IMR-90 (cell line): ENCODE data around the gene ZNF385D. TPM values are rescaled to one million over a fixed set of nuclear protein-coding genes. Genes with fewer than 3 reads are reported as not detected.

ENCODE experiments used
- ATAC-seq: fragments of 200-7000 bp; cut with Tn5 transposase; 2 replicates; pipeline ENCODE4 v1.9.1; 2020; ENCODE audit warnings: low read depth, mild to moderate bottlenecking, moderate library complexity
- BruUV-seq: library from RNA; stranded (reverse); fragments of 400-500 nt; replicated peaks from 2 replicates; lab custom pipeline; 2021; lab: Mats Ljungman, UMichigan
- CTCF ChIA-PET: fragments of 300-600 bp; formaldehyde crosslinking; extraction: SDS; loops from one replicate; lab custom pipeline; 2021; ENCODE audit warnings: antibody characterized with exemption; lab: Yijun Ruan, JAX
- POLR2A ChIA-PET: fragments of 300-600 bp; sonication (Branson Sonifier 250); formaldehyde crosslinking; loops from one replicate; lab custom pipeline; 2022; ENCODE audit warnings: antibody characterized with exemption; ENCODE audit not compliant: unreplicated experiment; lab: Charles Lee
- DNase-seq: peaks from one replicate; pipeline ENCODE4 v3.0.0; 2013
- H2AFZ ChIP-seq: replicated peaks from 2 replicates; pipeline ENCODE3; 2013; ENCODE audit warnings: low read length, mild to moderate bottlenecking; ENCODE audit not compliant: poor library complexity
- H2AK5ac ChIP-seq: 2 replicates; pipeline ENCODE4 v1.6.1; 2013; ENCODE audit warnings: low read depth, low read length, inconsistent platforms
- H2AK9ac ChIP-seq: replicated peaks from 2 replicates; pipeline ENCODE3; 2013; ENCODE audit warnings: mild to moderate bottlenecking, low read depth, low read length, moderate library complexity; ENCODE audit not compliant: poor library complexity
- H2BK120ac ChIP-seq: 2 replicates; pipeline ENCODE4 v1.6.1; 2013; ENCODE audit warnings: low read depth, low read length, inconsistent platforms
- H2BK15ac ChIP-seq: 3 replicates; pipeline ENCODE4 v1.6.1; 2013; ENCODE audit warnings: low read depth, low read length, inconsistent platforms
- H2BK20ac ChIP-seq: 2 replicates; pipeline ENCODE4 v1.6.1; 2013; ENCODE audit warnings: low read depth, mild to moderate bottlenecking, inconsistent platforms, low read length, moderate library complexity
- H2BK5ac ChIP-seq: 2 replicates; pipeline ENCODE4 v1.6.1; 2013; ENCODE audit warnings: mild to moderate bottlenecking, low read depth, low read length, inconsistent platforms; ENCODE audit not compliant: poor library complexity, severe bottlenecking
- H3K14ac ChIP-seq: replicated peaks from 2 replicates; pipeline ENCODE4 v1.6.1; 2013; ENCODE audit warnings: low read depth, low read length, inconsistent platforms
- H3K18ac ChIP-seq: 2 replicates; pipeline ENCODE4 v1.6.1; 2013; ENCODE audit warnings: low read depth, low read length, control low read depth
- H3K23ac ChIP-seq: 2 replicates; pipeline ENCODE4 v1.6.1; 2013; ENCODE audit warnings: low read depth, low read length, inconsistent platforms
- H3K27ac ChIP-seq: 2 replicates; pipeline ENCODE4 v1.5.1; 2013; ENCODE audit warnings: mild to moderate bottlenecking, control low read depth, low read length; ENCODE audit not compliant: insufficient read depth
- H3K27me3 ChIP-seq: 2 replicates; pipeline ENCODE4 v1.6.1; 2013; ENCODE audit warnings: low read length; ENCODE audit not compliant: control insufficient read depth, insufficient read depth
- H3K36me3 ChIP-seq: 2 replicates; pipeline ENCODE4 v1.6.1; 2013; ENCODE audit warnings: low read length, mixed read lengths; ENCODE audit not compliant: control insufficient read depth, insufficient read depth
- H3K4ac ChIP-seq: 2 replicates; pipeline ENCODE4 v1.6.1; 2013; ENCODE audit warnings: low read depth, low read length, inconsistent platforms
- H3K4me1 ChIP-seq: 2 replicates; pipeline ENCODE4 v1.6.1; 2013; ENCODE audit warnings: low read length, mixed read lengths; ENCODE audit not compliant: control insufficient read depth, insufficient read depth
- H3K4me2 ChIP-seq: 2 replicates; pipeline ENCODE4 v1.6.1; 2013; ENCODE audit warnings: low read depth, mild to moderate bottlenecking, control low read depth, low read length, moderate library complexity
- H3K4me3 ChIP-seq: 2 replicates; pipeline ENCODE4 v1.5.1; 2013; ENCODE audit warnings: low read depth, mild to moderate bottlenecking, control low read depth, low read length, moderate library complexity; ENCODE audit not compliant: insufficient read depth
- H3K56ac ChIP-seq: 2 replicates; pipeline ENCODE4 v1.6.1; 2013; ENCODE audit warnings: low read length, inconsistent platforms; ENCODE audit not compliant: insufficient read depth; ENCODE audit errors: extremely low read depth
- H3K79me1 ChIP-seq, 2 experiments: 2 replicates each; pipeline ENCODE4 v1.6.1; 2013; ENCODE audit warnings: low read length in 2 of 2, inconsistent platforms in 1 of 2, low read depth in 1 of 2
- H3K9ac ChIP-seq: 2 replicates; pipeline ENCODE4 v1.6.1; 2013; ENCODE audit warnings: low read depth, low read length, control low read depth
- H3K9me1 ChIP-seq: 2 replicates; pipeline ENCODE4 v1.6.1; 2013; ENCODE audit warnings: low read length, inconsistent platforms; ENCODE audit not compliant: insufficient read depth
- H3K9me3 ChIP-seq: 2 replicates; pipeline ENCODE4 v1.6.1; 2013; ENCODE audit warnings: low read length; ENCODE audit not compliant: control insufficient read depth, insufficient read depth
- H4K20me1 ChIP-seq: 2 replicates; pipeline ENCODE4 v1.6.1; 2013; ENCODE audit warnings: low read length, inconsistent platforms; ENCODE audit not compliant: insufficient read depth
- H4K5ac ChIP-seq: 2 replicates; pipeline ENCODE4 v1.6.1; 2013; ENCODE audit warnings: mild to moderate bottlenecking, low read depth, low read length, control low read depth
- H4K8ac ChIP-seq, 2 experiments: 2 replicates each; pipeline ENCODE4 v1.6.1; 2013; ENCODE audit warnings: low read depth in 2 of 2, low read length in 2 of 2, control low read depth in 1 of 2, inconsistent platforms in 1 of 2
- H4K91ac ChIP-seq: 2 replicates; pipeline ENCODE4 v1.6.1; 2013; ENCODE audit warnings: low read depth, low read length, inconsistent platforms; ENCODE audit not compliant: insufficient read depth
- FOS ChIP-seq: fragments of 150-350 bp; IDR thresholded peaks from 2 replicates; pipeline ENCODE4 v1.6.1; 2016; ENCODE audit warnings: low read depth, low read length
- MAFK ChIP-seq: IDR thresholded peaks from 2 replicates; pipeline ENCODE4 v1.6.1; 2012; ENCODE audit warnings: low read depth, low read length, improper control_type of control experiment
- NFE2L2 ChIP-seq: fragments of 150-350 bp; IDR thresholded peaks from 2 replicates; pipeline ENCODE4 v1.6.1; 2016; ENCODE audit warnings: low read depth, mild to moderate bottlenecking, low read length
- RCOR1 ChIP-seq: IDR thresholded peaks from 2 replicates; pipeline ENCODE4 v1.6.1; 2012; ENCODE audit warnings: mild to moderate bottlenecking, low read length, improper control_type of control experiment; ENCODE audit not compliant: insufficient replicate concordance
- dilution Hi-C: fragments of 300-500 bp; cut with HindIII; formaldehyde crosslinking; loops from one replicate; pipeline ENCODE4 v1.14.3; 2018; ENCODE audit warnings: low sequenced_read_pairs; ENCODE audit not compliant: unreplicated experiment
- in situ Hi-C: fragments of 300-500 bp; cut with MboI; formaldehyde crosslinking; loops from 3 replicates; pipeline ENCODE4 v1.14.3; 2019; ENCODE audit warnings: low sequenced_read_pairs, inconsistent platforms, mixed read lengths
- intact Hi-C: fragments of 100-400 bp; cut with micrococcal nuclease; formaldehyde crosslinking; loops from 2 replicates; pipeline ENCODE4 v1.10.0; 2022
- polyA plus RNA-seq, 3 experiments: library from polyadenylated mRNA; depleted of rRNA; stranded (reverse); fragments of >200 nt; gene quantifications; 2 replicates each; pipeline ENCODE4 v1.2.3, GENCODE V29; 2012; ENCODE audit warnings: low replicate concordance in 1 of 3
- total RNA-seq: library from RNA; depleted of rRNA; stranded (reverse); fragments of >200 nt; gene quantifications from 2 replicates; pipeline ENCODE4 v1.2.3, GENCODE V29; 2012
- TF ChIP-seq, protein P1 (sequence below): conservative IDR thresholded peaks from 2 replicates; pipeline ENCODE4 v1.5.1; 2012; ENCODE audit warnings: mild to moderate bottlenecking, low read depth, low read length, improper control_type of control experiment
- TF ChIP-seq, protein P2 (sequence below): fragments of 150-350 bp; IDR thresholded peaks from 2 replicates; pipeline ENCODE4 v1.6.1; 2017; ENCODE audit warnings: mild to moderate bottlenecking, antibody characterized with exemption, low read length, low read depth

Gene ZNF385D
- total and polyA plus RNA-seq, 2 of the 4 experiments (the other 2 are of a cell fraction): 0.18 to 2.4 TPM

DNA sequence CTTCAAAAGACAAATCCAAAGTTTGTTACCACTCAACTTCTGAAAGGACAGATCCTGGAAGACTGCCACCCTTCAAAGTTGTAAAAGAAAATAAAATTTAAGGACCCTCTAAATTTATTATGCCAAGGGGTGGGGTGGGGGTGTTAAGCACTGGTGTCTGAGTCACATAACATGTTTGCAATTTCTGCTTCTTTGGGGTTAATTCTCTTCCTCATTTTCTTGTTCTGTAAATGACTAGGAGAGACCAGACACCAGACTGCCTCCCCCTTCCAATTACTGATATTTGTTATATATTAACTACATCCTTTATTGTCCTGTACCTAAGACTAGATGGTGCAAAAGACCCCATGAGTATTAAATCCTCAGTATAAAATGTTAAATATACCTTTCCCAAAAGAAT, 242.8 kb downstream of the ZNF385D start:
- Histone ChIP-seq H3K14ac (no peak overlapping the region), H2BK120ac (no peak overlapping the region), H3K4ac (no peak overlapping the region), H2BK5ac (no peak overlapping the region), H4K20me1 (no peaks in the 10 kb centered on the region), H3K4me1 (no peaks in the 10 kb centered on the region), H3K9me1 (no peaks in the 10 kb centered on the region), H4K91ac (no peak overlapping the region), H3K27ac (no peak overlapping the region), H4K8ac (no peak overlapping the region), H2AFZ (no peak overlapping the region), H3K4me3 (no peak overlapping the region), H3K79me1 (no peaks in the 10 kb centered on the region), H3K4me2 (no peak overlapping the region), H3K9me3 (no peaks in the 10 kb centered on the region), H3K9ac (no peak overlapping the region), H2BK15ac (no peak overlapping the region), H3K27me3 (no peaks in the 10 kb centered on the region), H2AK5ac (no peak overlapping the region), H2BK20ac (no peak overlapping the region), H3K23ac (no peak overlapping the region), H3K56ac (no peak overlapping the region), H2AK9ac (no peak overlapping the region), H3K18ac (no peak overlapping the region), H4K5ac (no peak overlapping the region), H3K36me3 (no peaks in the 10 kb centered on the region)
- TF ChIP-seq, protein P1, sequence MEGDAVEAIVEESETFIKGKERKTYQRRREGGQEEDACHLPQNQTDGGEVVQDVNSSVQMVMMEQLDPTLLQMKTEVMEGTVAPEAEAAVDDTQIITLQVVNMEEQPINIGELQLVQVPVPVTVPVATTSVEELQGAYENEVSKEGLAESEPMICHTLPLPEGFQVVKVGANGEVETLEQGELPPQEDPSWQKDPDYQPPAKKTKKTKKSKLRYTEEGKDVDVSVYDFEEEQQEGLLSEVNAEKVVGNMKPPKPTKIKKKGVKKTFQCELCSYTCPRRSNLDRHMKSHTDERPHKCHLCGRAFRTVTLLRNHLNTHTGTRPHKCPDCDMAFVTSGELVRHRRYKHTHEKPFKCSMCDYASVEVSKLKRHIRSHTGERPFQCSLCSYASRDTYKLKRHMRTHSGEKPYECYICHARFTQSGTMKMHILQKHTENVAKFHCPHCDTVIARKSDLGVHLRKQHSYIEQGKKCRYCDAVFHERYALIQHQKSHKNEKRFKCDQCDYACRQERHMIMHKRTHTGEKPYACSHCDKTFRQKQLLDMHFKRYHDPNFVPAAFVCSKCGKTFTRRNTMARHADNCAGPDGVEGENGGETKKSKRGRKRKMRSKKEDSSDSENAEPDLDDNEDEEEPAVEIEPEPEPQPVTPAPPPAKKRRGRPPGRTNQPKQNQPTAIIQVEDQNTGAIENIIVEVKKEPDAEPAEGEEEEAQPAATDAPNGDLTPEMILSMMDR: no peak
- no peak for TF ChIP-seq NFE2L2
- TF ChIP-seq MAFK: no peak
- TF ChIP-seq RCOR1: no peak
- no peak for TF ChIP-seq FOS
- TF ChIP-seq, protein P2, sequence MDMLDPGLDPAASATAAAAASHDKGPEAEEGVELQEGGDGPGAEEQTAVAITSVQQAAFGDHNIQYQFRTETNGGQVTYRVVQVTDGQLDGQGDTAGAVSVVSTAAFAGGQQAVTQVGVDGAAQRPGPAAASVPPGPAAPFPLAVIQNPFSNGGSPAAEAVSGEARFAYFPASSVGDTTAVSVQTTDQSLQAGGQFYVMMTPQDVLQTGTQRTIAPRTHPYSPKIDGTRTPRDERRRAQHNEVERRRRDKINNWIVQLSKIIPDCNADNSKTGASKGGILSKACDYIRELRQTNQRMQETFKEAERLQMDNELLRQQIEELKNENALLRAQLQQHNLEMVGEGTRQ: no peak
- no peak for ATAC-seq
- no TSS peak for BruUV-seq
- intact Hi-C loops (no loop called here), in situ Hi-C loops (no loop called here), dilution Hi-C loops (no loop called here)
- DNase-seq: no peak
- CTCF ChIA-PET: no interaction called here
- POLR2A ChIA-PET: no interaction called here
